Measurements from ENCODE around the gene EFHC1. TPM values are rescaled to one million over a fixed set of nuclear protein-coding genes. Genes with fewer than 3 reads are reported as not detected.

EFHC1 gene
- total RNA-seq, 2 experiments from 2014 or later: 20.7 to 24.8 TPM

DNA sequence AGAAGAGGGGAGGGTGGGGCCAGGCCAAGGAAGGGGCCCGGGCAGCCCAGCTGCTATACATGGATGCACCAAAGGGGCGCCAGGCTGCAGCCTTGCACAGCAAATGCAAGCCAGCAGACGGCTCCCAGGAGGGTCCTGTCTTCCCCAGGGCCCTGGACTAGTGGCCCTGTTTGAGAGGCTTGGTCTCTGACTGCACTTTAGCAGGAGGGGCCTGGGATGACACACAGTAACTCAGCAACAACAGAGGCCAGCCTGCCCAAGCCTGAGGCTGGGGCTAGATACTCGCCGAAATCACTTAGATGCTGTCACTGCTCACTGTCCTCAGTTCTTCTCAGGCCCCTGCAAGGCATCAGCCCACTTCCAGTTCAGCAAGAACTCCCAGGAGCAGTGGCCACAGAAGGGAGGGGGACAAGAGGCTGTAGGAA is 83.2 kb downstream of the EFHC1 start:
- intact Hi-C loops (cut with micrococcal nuclease; ENCODE audit: unreplicated experiment): loop anchor here (1.0 kb wide), 1 partner anchor 72 kb away; no protein-coding TSS in a partner anchor
- Histone ChIP-seq H3K9me3 (ENCODE audit: low read length) (no peaks in the 10 kb centered on the region), H3K9me2 (ENCODE audit: insufficient read depth, low read length) (no peaks in the 10 kb centered on the region), H3K4me3 (ENCODE audit: low read depth, low read length, poor library complexity, severe bottlenecking) (no peak overlapping the region), H2AFZ (ENCODE audit: low read length) (no peak overlapping the region), H3K36me3 (ENCODE audit: insufficient read depth, low read length) (peaks cover 62% of the 10 kb centered on the region), H4K20me1 (ENCODE audit: insufficient read depth, low read length) (no peaks in the 10 kb centered on the region), H3K27ac (ENCODE audit: low read depth, low read length, poor library complexity, severe bottlenecking) (no peak overlapping the region), H3K79me2 (ENCODE audit: insufficient read depth, low read depth, low read length) (no peaks in the 10 kb centered on the region), H3K4me1 (ENCODE audit: insufficient read depth, low read length, poor library complexity, severe bottlenecking) (peaks cover 42% of the 10 kb centered on the region), H3K4me2 (ENCODE audit: low read length) (no peak overlapping the region)
- TF ChIP-seq, protein P1, sequence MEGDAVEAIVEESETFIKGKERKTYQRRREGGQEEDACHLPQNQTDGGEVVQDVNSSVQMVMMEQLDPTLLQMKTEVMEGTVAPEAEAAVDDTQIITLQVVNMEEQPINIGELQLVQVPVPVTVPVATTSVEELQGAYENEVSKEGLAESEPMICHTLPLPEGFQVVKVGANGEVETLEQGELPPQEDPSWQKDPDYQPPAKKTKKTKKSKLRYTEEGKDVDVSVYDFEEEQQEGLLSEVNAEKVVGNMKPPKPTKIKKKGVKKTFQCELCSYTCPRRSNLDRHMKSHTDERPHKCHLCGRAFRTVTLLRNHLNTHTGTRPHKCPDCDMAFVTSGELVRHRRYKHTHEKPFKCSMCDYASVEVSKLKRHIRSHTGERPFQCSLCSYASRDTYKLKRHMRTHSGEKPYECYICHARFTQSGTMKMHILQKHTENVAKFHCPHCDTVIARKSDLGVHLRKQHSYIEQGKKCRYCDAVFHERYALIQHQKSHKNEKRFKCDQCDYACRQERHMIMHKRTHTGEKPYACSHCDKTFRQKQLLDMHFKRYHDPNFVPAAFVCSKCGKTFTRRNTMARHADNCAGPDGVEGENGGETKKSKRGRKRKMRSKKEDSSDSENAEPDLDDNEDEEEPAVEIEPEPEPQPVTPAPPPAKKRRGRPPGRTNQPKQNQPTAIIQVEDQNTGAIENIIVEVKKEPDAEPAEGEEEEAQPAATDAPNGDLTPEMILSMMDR (conservative IDR thresholded peaks at IDR 0.05; ENCODE audit: low read length): peak; percentile 27; the same call in 1 of the 2 replicates
- no peak for TF ChIP-seq EZH2phosphoT487 (IDR thresholded peaks at IDR 0.05; ENCODE audit: borderline replicate concordance, low read depth, low read length)
- ChIA-PET POLR2A (interaction anchor here (3.9 kb wide), 1 partner anchor 11 kb away, joined by 15 read pairs; no protein-coding TSS in a partner anchor), CTCF (ENCODE audit: unreplicated experiment) (no interaction called here)
- no peak for DNase-seq (ENCODE audit: low spot score)
- no TSS peak for BruUV-seq (replicated peaks)

DNA sequence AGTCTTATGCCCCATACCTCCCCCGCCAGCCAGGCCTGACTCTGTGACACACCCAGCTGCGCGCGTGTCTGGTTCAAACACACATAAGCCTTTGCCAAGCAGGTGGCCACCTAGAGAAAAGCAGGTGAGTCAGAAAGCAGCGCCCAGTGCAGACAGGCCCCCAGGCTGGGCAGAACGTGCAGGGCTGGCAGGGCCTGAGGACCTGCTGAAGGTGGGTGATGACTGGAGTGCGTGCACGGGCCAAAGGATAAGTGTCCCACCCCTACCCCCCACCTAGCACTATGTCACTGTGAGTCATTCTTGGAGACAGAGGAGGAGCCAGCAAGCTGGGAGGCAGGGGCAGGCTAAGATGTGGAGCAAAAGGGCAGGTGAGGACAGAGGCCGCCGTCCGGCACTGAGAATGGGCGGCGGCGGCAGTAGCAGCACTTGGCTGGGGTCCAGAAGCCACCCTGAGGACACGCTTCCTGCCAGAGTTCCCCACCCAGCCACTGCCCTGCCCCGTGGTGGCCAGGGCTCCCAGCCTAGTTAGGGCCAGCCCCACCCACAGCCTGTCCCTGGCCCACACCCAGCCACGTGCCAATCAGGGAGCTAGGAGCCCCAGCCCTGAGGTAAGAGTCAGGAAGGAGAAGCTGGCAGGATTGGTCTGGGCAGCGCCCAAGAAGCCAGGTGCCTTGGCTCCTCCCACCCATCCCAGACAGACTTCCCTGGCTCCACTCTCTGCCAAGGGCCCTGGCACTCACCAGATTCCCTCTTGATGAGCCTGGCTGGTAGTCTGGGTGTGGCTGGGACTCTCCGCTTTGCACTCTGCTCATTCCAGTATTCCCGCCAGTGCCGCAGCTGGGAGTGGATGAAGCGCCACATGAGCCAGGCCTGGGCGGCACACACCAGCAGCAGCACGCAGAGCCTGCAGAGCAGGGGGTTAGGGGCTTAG is 84.0 kb downstream of the EFHC1 start:
- ChIA-PET CTCF (ENCODE audit: unreplicated experiment) (interaction anchor here (0.6 kb wide), 1 partner anchor 15 kb away, joined by 3 read pairs; no protein-coding TSS in a partner anchor), POLR2A (interaction anchor here (3.9 kb wide), 1 partner anchor 12 kb away, joined by 15 read pairs; no protein-coding TSS in a partner anchor)
- BruUV-seq (replicated peaks): no TSS peak
- H3K9me2 ChIP-seq (ENCODE audit: insufficient read depth, low read length): no peaks in the 10 kb centered on the region
- intact Hi-C loops (cut with micrococcal nuclease; ENCODE audit: unreplicated experiment): loop anchor here (1.0 kb wide), 1 partner anchor 71 kb away; no protein-coding TSS in a partner anchor
- H3K4me3 ChIP-seq (ENCODE audit: low read depth, low read length, poor library complexity, severe bottlenecking): no peak overlapping the region
- no peak overlapping the region for H3K27ac ChIP-seq (ENCODE audit: low read depth, low read length, poor library complexity, severe bottlenecking)
- H3K9me3 ChIP-seq (ENCODE audit: low read length): no peaks in the 10 kb centered on the region
- no peak for DNase-seq (ENCODE audit: low spot score)
- no peaks in the 10 kb centered on the region for H3K79me2 ChIP-seq (ENCODE audit: insufficient read depth, low read depth, low read length)
- peaks cover 69% of the 10 kb centered on the region for H3K36me3 ChIP-seq (ENCODE audit: insufficient read depth, low read length)
- H3K4me1 ChIP-seq (ENCODE audit: insufficient read depth, low read length, poor library complexity, severe bottlenecking): peaks cover 34% of the 10 kb centered on the region
- H4K20me1 ChIP-seq (ENCODE audit: insufficient read depth, low read length): no peaks in the 10 kb centered on the region
- H2AFZ ChIP-seq (ENCODE audit: low read length): no peak overlapping the region
- TF ChIP-seq, protein P1 (conservative IDR thresholded peaks at IDR 0.05; ENCODE audit: low read length): no peak
- no peak overlapping the region for H3K4me2 ChIP-seq (ENCODE audit: low read length)

DNA sequence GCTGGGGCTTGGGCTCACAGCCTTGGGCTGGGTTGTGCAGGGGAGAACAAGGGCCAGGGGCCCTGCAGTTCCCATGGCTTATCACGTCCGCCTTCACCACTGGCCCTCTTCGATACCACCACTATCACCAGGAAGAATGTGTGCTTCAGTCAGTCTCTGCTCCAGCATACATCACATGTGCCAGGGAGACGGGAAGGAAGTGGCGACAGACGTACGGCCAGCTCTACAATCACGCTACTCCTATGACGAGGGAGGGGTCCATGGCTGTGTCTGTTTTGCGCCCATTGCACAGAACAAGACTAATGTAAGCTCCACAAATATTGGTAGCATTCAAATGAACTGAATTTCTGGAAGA is 84.6 kb downstream of the EFHC1 start:
- CTCF ChIA-PET (ENCODE audit: unreplicated experiment): interaction anchor here (0.6 kb wide), 1 partner anchor 15 kb away, joined by 3 read pairs; no protein-coding TSS in a partner anchor

More for the DNA sequence above, 84.6 kb downstream of the EFHC1 start:
- Histone ChIP-seq H3K27ac (ENCODE audit: low read depth, low read length, poor library complexity, severe bottlenecking) (no peak overlapping the region), H3K36me3 (ENCODE audit: insufficient read depth, low read length) (peaks cover 75% of the 10 kb centered on the region), H3K4me2 (ENCODE audit: low read length) (no peak overlapping the region), H2AFZ (ENCODE audit: low read length) (no peak overlapping the region), H3K4me3 (ENCODE audit: low read depth, low read length, poor library complexity, severe bottlenecking) (no peak overlapping the region), H3K4me1 (ENCODE audit: insufficient read depth, low read length, poor library complexity, severe bottlenecking) (peaks cover 28% of the 10 kb centered on the region), H3K79me2 (ENCODE audit: insufficient read depth, low read depth, low read length) (no peaks in the 10 kb centered on the region), H3K9me3 (ENCODE audit: low read length) (no peaks in the 10 kb centered on the region), H4K20me1 (ENCODE audit: insufficient read depth, low read length) (no peaks in the 10 kb centered on the region), H3K9me2 (ENCODE audit: insufficient read depth, low read length) (no peaks in the 10 kb centered on the region)
- TF ChIP-seq, protein P1 (conservative IDR thresholded peaks at IDR 0.05; ENCODE audit: low read length): no peak
- no peak for TF ChIP-seq EZH2phosphoT487 (IDR thresholded peaks at IDR 0.05; ENCODE audit: borderline replicate concordance, low read depth, low read length)
- POLR2A ChIA-PET: no interaction called here
- intact Hi-C loops (cut with micrococcal nuclease; ENCODE audit: unreplicated experiment): loop anchor here (1.0 kb wide), 1 partner anchor 88 kb away; no protein-coding TSS in a partner anchor
- BruUV-seq (replicated peaks): no TSS peak
- no peak for DNase-seq (ENCODE audit: low spot score)
